GM23248 (cell line): Measurements from ENCODE around the gene MX1. TPM values are rescaled to one million over a fixed set of nuclear protein-coding genes. Genes with fewer than 3 reads are reported as not detected.
A peak's percentile ranks its signal among the peaks of the same experiment; 100 is the strongest.

Source experiments
- DNase-seq: peaks from one replicate; pipeline ENCODE4 v3.0.0-alpha.2; 2015
- H2AFZ ChIP-seq: fragments of 200-600 bp; sonication (generic); 2 replicates; pipeline ENCODE4 v1.6.1; 2016; ENCODE audit warnings: antibody characterized with exemption
- H3F3A ChIP-seq: fragments of 200-600 bp; sonication (generic); 2 replicates; pipeline ENCODE4 v1.6.1; 2016; ENCODE audit warnings: mild to moderate bottlenecking, antibody characterized with exemption, mixed run types; ENCODE audit not compliant: insufficient read depth
- H3K27ac ChIP-seq: fragments of 200-600 bp; sonication (generic); 2 replicates; pipeline ENCODE4 v1.5.1; 2016; ENCODE audit warnings: mild to moderate bottlenecking
- H3K27me3 ChIP-seq: fragments of 200-600 bp; sonication (generic); replicated peaks from 2 replicates; pipeline ENCODE4 v1.6.1; 2016; ENCODE audit warnings: mild to moderate bottlenecking; ENCODE audit not compliant: insufficient read depth
- H3K36me3 ChIP-seq: fragments of 200-600 bp; sonication (generic); 2 replicates; pipeline ENCODE4 v1.6.1; 2016; ENCODE audit warnings: low read depth, mild to moderate bottlenecking
- H3K4me1 ChIP-seq: fragments of 200-600 bp; sonication (generic); 2 replicates; pipeline ENCODE4 v1.6.1; 2016; ENCODE audit warnings: mild to moderate bottlenecking; ENCODE audit not compliant: insufficient read depth
- H3K4me2 ChIP-seq: fragments of 200-600 bp; sonication (generic); one replicate; pipeline ENCODE4 v1.6.1; 2016; ENCODE audit warnings: mild to moderate bottlenecking; ENCODE audit not compliant: unreplicated experiment
- H3K4me3 ChIP-seq: fragments of 200-600 bp; sonication (generic); 2 replicates; pipeline ENCODE4 v1.5.1; 2016; ENCODE audit warnings: mild to moderate bottlenecking
- H3K79me2 ChIP-seq: fragments of 200-600 bp; sonication (generic); 2 replicates; pipeline ENCODE4 v1.6.1; 2016; ENCODE audit warnings: mild to moderate bottlenecking; ENCODE audit not compliant: insufficient read depth
- H3K9ac ChIP-seq: fragments of 200-600 bp; sonication (generic); 2 replicates; pipeline ENCODE4 v1.6.1; 2016; ENCODE audit warnings: mild to moderate bottlenecking
- H3K9me2 ChIP-seq: fragments of 200-600 bp; sonication (generic); 2 replicates; pipeline ENCODE4 v1.6.1; 2016; ENCODE audit warnings: mixed run types, mild to moderate bottlenecking, moderate library complexity; ENCODE audit not compliant: insufficient read depth
- H3K9me3 ChIP-seq: fragments of 200-600 bp; sonication (generic); one replicate; pipeline ENCODE4 v1.6.1; 2017; ENCODE audit warnings: low read depth
- H4K20me1 ChIP-seq: fragments of 200-600 bp; sonication (generic); 2 replicates; pipeline ENCODE4 v1.6.0; 2016; ENCODE audit not compliant: insufficient read depth
- EZH2 ChIP-seq: fragments of 200-600 bp; sonication (generic); IDR thresholded peaks from 2 replicates; pipeline ENCODE4 v1.6.1; 2018; ENCODE audit warnings: antibody characterized with exemption, mild to moderate bottlenecking; ENCODE audit not compliant: insufficient read depth, poor library complexity, severe bottlenecking
- EZH2phosphoT487 ChIP-seq: fragments of 200-600 bp; sonication (generic); IDR thresholded peaks from 2 replicates; pipeline ENCODE4 v1.6.1; 2018; ENCODE audit warnings: antibody characterized with exemption, moderate library complexity, mild to moderate bottlenecking, low read depth; ENCODE audit not compliant: insufficient read depth
- WGBS, 2 experiments: methylation state at CpG; one replicate each; pipeline ENCODE4 v1.1.6; 2015 to 2017; ENCODE audit warnings: low lambda C conversion rate in 2 of 2, low coverage in 1 of 2; ENCODE audit errors: missing lambda C conversion rate in 2 of 2; 5-methylcytosine and 5-hydroxymethylcytosine counted together
- in situ Hi-C: fragments of 300-500 bp; cut with MboI; formaldehyde crosslinking; loops from 2 replicates; pipeline ENCODE4 v1.15.0; 2020
- polyA plus RNA-seq: library from polyadenylated mRNA; unstranded; fragments of >200 nt; fragmentation: Nextera tagmentation; extraction: Ambion mirVana; gene quantifications from 2 replicates; pipeline ENCODE4 v1.2.1, GENCODE V29; 2016
- total RNA-seq: library from RNA; depleted of rRNA; stranded (reverse); fragments of >200 nt; shearing (Covaris generic); gene quantifications from 2 replicates; pipeline ENCODE4 v1.2.3, GENCODE V29; 2014

Gene MX1
- total and polyA plus RNA-seq, 2 experiments from 2014 or later, result 1.6 to 1.9 TPM

DNA sequence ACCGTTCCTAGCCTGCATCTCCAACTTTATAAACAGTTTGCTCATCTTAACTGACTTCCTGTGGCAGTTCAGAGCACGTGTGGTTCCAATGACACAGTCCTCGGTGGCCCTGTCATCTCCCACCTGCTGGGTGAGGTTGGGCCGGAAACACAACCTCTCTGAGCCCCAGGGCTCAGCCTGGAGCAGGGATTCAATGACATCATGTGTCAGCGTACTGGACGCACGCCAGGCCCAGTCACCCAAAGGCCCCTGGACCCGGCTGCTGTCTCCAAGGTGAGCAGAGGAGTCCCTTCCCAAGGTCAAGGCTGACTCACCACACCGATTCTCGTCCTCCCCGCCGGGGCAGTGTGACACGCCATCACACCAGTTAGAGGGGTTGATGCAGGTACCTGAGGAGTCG, 62.0 kb downstream of the MX1 start:
- Histone ChIP-seq H3K4me2 (no peak overlapping the region), H3F3A (0 out of 2 replicates have a peak, but pooled peaks cover under 1% of the 10 kb centered on the region), H4K20me1 (no peaks in the 10 kb centered on the region), H3K4me3 (no peak overlapping the region), H3K27me3 (peaks cover 14% of the 10 kb centered on the region), H3K9ac (no peak overlapping the region), H3K79me2 (no peaks in the 10 kb centered on the region), H3K27ac (no peak overlapping the region), H2AFZ (no peak overlapping the region), H3K9me2 (no peaks in the 10 kb centered on the region), H3K9me3 (no peaks in the 10 kb centered on the region), H3K36me3 (no peaks in the 10 kb centered on the region), H3K4me1 (no peaks in the 10 kb centered on the region)
- WGBS, 2 experiments, result 77 to 79% methylated on average over 14 of the region's 14 CpGs
- in situ Hi-C loops, result no loop called here
- no peak for DNase-seq
- TF ChIP-seq EZH2phosphoT487, result no peak
- no peak for TF ChIP-seq EZH2

- in situ Hi-C loops, result no loop called here
- H3K9me2 ChIP-seq, result no peaks in the 10 kb centered on the region
- no peaks in the 10 kb centered on the region for H4K20me1 ChIP-seq
- no peaks in the 10 kb centered on the region for H3F3A ChIP-seq
- no peak for DNase-seq
- H3K36me3 ChIP-seq, result no peaks in the 10 kb centered on the region
- H3K79me2 ChIP-seq, result no peaks in the 10 kb centered on the region
- TF ChIP-seq EZH2phosphoT487, result no peak
- no peak overlapping the region for H3K4me2 ChIP-seq
- no peaks in the 10 kb centered on the region for H3K4me1 ChIP-seq
- WGBS, 2 experiments, result 62 to 69% methylated on average over 7 of the region's 7 CpGs
- no peak overlapping the region for H2AFZ ChIP-seq
- H3K9me3 ChIP-seq, result no peaks in the 10 kb centered on the region
- H3K27ac ChIP-seq, result no peak overlapping the region
- peaks cover 14% of the 10 kb centered on the region for H3K27me3 ChIP-seq
- no peak overlapping the region for H3K9ac ChIP-seq
- H3K4me3 ChIP-seq, result no peak overlapping the region
Observed at GRCh38 chr21:41489329-41489728, 63.3 kb downstream of the MX1 start.

GRCh38 chr21:41490330-41490729, 64.3 kb downstream of the MX1 start:
- H2AFZ ChIP-seq, result no peak overlapping the region
- no peaks in the 10 kb centered on the region for H3K9me2 ChIP-seq
- no peaks in the 10 kb centered on the region for H3K79me2 ChIP-seq
- H4K20me1 ChIP-seq, result no peaks in the 10 kb centered on the region
- peak; percentile 18 for DNase-seq
- H3K27ac ChIP-seq, result no peak overlapping the region
- TF ChIP-seq EZH2phosphoT487, result no peak
- TF ChIP-seq EZH2, result no peak
- peaks cover 14% of the 10 kb centered on the region for H3K27me3 ChIP-seq
- H3K9me3 ChIP-seq, result no peaks in the 10 kb centered on the region
- no peak overlapping the region for H3K4me2 ChIP-seq
- no peak overlapping the region for H3K9ac ChIP-seq
- no peaks in the 10 kb centered on the region for H3K4me1 ChIP-seq
- no peaks in the 10 kb centered on the region for H3F3A ChIP-seq
- in situ Hi-C loops, result no loop called here
- no peak overlapping the region for H3K4me3 ChIP-seq
- no peaks in the 10 kb centered on the region for H3K36me3 ChIP-seq
- WGBS, 2 experiments, result 35 to 37% methylated on average over 4 of the region's 4 CpGs

DNA sequence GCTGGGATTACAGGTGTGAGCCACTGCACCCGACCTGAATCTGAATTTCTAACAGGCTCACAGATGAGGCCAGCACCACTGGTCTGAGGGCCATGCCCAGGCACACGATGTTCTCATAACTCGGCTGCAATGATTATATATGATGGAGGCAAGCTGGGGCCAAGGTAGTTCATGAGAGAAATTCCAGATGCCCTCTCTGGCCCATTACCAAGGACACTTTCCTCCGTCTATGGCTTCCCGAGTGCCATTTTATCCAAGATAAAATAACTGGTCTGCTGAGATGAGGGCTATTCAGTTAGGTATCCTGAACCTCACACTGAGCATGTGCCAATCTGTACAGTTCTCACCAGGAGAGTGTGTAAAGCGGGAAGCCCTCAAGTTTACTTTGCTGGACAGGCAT, 65.4 kb downstream of the MX1 start:
- WGBS, 2 experiments, result 56 to 57% methylated on average over 6 of the region's 6 CpGs
- in situ Hi-C loops, result no loop called here
- Histone ChIP-seq H3K27me3 (peaks cover 14% of the 10 kb centered on the region), H3K4me3 (no peak overlapping the region), H3F3A (no peaks in the 10 kb centered on the region), H3K36me3 (no peaks in the 10 kb centered on the region), H3K4me2 (no peak overlapping the region), H3K4me1 (no peaks in the 10 kb centered on the region), H3K9me2 (no peaks in the 10 kb centered on the region), H3K27ac (no peak overlapping the region), H4K20me1 (no peaks in the 10 kb centered on the region), H2AFZ (no peak overlapping the region), H3K9me3 (no peaks in the 10 kb centered on the region), H3K9ac (no peak overlapping the region), H3K79me2 (no peaks in the 10 kb centered on the region)
- no peak for DNase-seq
- TF ChIP-seq EZH2, result no peak
- TF ChIP-seq EZH2phosphoT487, result no peak

DNA sequence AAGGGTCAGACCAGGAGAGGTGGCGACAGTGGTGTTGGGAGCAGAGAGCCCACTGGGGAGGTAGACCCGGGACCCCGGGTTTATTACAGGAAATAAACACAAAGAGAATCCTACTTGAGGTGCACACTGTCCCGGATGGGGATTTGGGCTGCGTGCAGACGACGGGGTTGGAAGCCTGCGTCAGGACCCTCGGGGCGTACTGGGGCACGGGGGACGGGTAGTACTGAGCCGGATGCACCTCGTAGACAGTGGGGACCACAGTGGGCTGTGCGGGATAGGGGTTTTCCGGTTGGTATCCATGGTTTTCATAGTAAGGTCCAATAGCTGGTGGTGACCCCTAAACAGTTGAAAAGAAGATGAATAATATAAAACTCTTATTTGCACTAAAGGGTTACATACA, 68.2 kb downstream of the MX1 start:
- Histone ChIP-seq H3K27me3 (peaks cover 22% of the 10 kb centered on the region), H3K4me3 (no peak overlapping the region), H3F3A (no peaks in the 10 kb centered on the region), H3K9me3 (no peaks in the 10 kb centered on the region), H3K4me2 (no peak overlapping the region), H4K20me1 (no peaks in the 10 kb centered on the region), H3K9ac (no peak overlapping the region), H2AFZ (no peak overlapping the region), H3K9me2 (no peaks in the 10 kb centered on the region), H3K79me2 (no peaks in the 10 kb centered on the region), H3K27ac (no peak overlapping the region), H3K36me3 (no peaks in the 10 kb centered on the region), H3K4me1 (no peaks in the 10 kb centered on the region)
- in situ Hi-C loops, result no loop called here
- WGBS, 2 experiments, result 77 to 80% methylated on average over 14 to 16 of the region's 16 CpGs
- TF ChIP-seq EZH2phosphoT487 (no peak), EZH2 (no peak)
- DNase-seq, result no peak
